NB4 (cell line): ENCODE data around the gene MBNL3.

Experiments
- DNase-seq: peaks from one replicate; pipeline ENCODE4 v3.0.0; 2010; ENCODE audit warnings: low read depth
- H3K4me3 ChIP-seq: one replicate; pipeline ENCODE4 v1.5.1; 2011; ENCODE audit warnings: mild to moderate bottlenecking, low read depth, low read length, moderate library complexity
- MYC ChIP-seq: IDR thresholded peaks from 2 replicates; pipeline ENCODE4 v1.6.1; 2011; ENCODE audit warnings: low read depth, low read length
- POLR2A ChIP-seq: IDR thresholded peaks from 2 replicates; pipeline ENCODE4 v1.6.1; 2011; ENCODE audit warnings: mild to moderate bottlenecking; ENCODE audit not compliant: insufficient read length; ENCODE audit errors: extremely low read depth
- TF ChIP-seq, protein P1 (sequence below): IDR thresholded peaks from one replicate; pipeline ENCODE4 v1.5.1; 2012; ENCODE audit warnings: low read depth, low read length
- TF ChIP-seq, protein P2 (sequence below): IDR thresholded peaks from 2 replicates; pipeline ENCODE4 v1.6.1; 2011; ENCODE audit warnings: low read depth, low read length

MBNL3 gene

DNA sequence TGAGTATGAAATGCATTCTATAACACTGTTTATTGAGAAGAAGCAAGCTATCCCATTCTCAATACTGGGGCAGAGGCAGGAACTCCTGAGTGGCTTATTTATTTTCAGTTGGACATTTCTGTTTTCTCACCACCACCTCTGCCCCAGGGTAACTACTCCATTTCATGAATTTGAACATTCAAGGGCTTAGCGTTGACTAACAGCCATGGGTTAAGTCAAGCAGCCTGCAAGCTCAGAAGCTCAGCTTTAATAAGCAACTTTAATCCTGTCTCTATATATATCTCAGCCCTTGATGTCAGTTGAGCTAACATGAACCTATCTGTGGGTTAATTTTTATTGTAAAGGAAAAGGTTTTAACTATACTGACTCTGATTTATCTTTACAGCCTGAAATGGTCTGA lies 93.8 kb downstream of the MBNL3 start:
- DNase-seq, result no peak
- H3K4me3 ChIP-seq, result no peak overlapping the region
- TF ChIP-seq, protein P1, sequence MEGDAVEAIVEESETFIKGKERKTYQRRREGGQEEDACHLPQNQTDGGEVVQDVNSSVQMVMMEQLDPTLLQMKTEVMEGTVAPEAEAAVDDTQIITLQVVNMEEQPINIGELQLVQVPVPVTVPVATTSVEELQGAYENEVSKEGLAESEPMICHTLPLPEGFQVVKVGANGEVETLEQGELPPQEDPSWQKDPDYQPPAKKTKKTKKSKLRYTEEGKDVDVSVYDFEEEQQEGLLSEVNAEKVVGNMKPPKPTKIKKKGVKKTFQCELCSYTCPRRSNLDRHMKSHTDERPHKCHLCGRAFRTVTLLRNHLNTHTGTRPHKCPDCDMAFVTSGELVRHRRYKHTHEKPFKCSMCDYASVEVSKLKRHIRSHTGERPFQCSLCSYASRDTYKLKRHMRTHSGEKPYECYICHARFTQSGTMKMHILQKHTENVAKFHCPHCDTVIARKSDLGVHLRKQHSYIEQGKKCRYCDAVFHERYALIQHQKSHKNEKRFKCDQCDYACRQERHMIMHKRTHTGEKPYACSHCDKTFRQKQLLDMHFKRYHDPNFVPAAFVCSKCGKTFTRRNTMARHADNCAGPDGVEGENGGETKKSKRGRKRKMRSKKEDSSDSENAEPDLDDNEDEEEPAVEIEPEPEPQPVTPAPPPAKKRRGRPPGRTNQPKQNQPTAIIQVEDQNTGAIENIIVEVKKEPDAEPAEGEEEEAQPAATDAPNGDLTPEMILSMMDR, result no peak
- TF ChIP-seq, protein P2, sequence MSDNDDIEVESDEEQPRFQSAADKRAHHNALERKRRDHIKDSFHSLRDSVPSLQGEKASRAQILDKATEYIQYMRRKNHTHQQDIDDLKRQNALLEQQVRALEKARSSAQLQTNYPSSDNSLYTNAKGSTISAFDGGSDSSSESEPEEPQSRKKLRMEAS, result no peak
- no peak for TF ChIP-seq POLR2A
- no peak for TF ChIP-seq MYC

DNA sequence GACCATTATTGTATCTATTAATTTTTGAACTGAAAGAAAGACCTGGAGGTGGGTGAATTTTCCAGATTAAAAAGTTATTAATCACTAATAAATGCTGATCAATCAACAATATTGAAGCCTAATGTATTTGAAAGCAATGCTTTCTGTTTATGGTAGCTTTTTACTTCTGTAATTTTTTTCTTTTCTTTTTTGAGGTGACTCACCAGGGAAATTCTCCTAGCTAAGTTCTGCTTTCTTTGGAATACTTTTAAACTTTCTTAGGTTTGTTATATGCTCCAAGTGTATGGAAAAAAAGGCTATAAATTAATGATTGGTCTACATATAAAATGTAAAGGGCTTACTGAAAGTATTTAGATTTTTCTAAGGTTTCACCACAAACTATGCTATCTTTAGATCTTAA lies 94.2 kb downstream of the MBNL3 start:
- no peak for DNase-seq
- no peak for TF ChIP-seq POLR2A
- TF ChIP-seq, protein P2, result no peak
- TF ChIP-seq, protein P1, result no peak
- no peak for TF ChIP-seq MYC
- H3K4me3 ChIP-seq, result no peak overlapping the region

DNA sequence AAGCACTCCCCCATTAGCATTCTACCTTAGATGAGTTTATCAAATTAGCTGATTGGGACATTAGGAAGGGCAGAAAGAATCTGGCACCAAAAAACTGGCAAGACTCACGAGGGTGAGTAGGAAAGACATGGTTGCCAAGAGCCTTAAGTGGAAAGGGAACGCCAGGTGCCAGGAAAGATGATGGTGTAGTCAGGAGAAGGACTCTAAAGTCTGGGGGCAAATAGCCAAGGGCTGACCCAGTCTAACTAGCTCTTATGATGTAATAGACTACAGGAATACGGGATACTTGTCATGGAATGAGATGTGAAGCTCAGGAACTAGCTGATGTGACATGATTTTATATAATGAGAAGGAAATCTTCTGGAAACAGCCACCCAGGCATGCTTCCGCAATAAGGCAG lies 94.8 kb downstream of the MBNL3 start:
- DNase-seq, result no peak
- TF ChIP-seq POLR2A, result no peak
- H3K4me3 ChIP-seq, result no peak overlapping the region

DNA sequence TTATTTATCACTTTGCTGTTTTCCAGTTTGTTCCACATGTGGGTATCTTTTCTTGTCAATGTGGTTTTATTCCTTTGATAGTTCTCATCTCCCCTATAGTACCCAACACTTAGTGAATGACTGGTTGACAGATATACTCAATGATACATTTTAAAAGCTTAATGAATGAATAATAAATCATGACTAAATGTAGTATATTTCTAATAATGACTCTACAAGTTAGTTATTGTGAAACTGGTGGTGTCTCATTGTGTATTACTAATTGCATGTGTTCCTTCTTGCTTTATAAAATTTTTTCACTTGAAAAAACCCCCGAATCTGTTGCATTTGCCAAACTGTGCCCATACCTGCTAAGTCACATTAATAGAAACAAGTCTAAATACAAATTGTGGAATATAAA lies 95.4 kb downstream of the MBNL3 start:
- no peak overlapping the region for H3K4me3 ChIP-seq
- DNase-seq, result no peak
- TF ChIP-seq MYC (no peak), POLR2A (no peak)
- TF ChIP-seq, protein P1, result no peak
- TF ChIP-seq, protein P2, result no peak

DNA sequence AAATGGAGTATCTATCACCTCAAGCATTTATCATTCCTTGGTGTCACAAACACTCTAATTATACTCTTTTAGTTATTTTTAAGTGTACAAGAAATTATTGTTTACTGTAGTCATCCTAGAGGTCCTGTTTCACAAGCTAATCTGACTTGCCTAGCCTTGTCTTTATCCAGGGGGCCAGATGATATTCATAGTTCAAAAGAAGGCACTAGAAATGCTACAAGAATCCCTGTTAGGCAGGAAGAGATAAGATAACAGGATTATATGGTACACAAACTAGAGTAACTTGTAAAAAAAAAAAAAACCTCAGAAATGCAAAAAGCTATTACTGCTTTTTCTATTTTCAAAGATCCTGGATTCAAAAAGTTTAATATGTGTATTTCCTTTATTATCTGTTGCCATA lies 95.8 kb downstream of the MBNL3 start:
- no peak overlapping the region for H3K4me3 ChIP-seq
- TF ChIP-seq, protein P2, result no peak
- TF ChIP-seq, protein P1, result no peak
- TF ChIP-seq MYC, result no peak
- TF ChIP-seq POLR2A, result no peak
- no peak for DNase-seq

DNA sequence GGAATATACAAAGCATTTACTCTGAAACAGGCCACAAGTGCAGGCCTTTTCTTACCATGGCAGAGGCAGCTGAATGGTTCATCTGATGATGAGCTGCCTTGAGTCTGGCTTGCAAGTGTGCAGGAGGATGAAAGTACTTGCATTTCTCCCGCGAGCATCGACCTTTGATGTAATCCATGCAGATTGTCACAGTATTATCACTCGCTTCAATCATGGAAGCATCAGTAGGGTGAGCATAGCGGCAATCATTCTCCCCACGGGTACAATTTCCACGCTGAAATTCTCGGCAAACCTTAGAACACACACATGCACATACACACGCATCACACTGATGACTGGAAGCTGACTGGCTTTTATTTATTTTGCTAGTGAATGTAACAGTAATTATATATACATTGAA lies 98.0 kb downstream of the MBNL3 start:
- TF ChIP-seq POLR2A (no peak), MYC (no peak)
- TF ChIP-seq, protein P2, result no peak
- TF ChIP-seq, protein P1, result no peak
- no peak for DNase-seq
- no peak overlapping the region for H3K4me3 ChIP-seq
